GM18508 (cell line): ENCODE data around the gene FAF1.

Experiments
- ATAC-seq: cut with Tn5 transposase; IDR thresholded peaks from one replicate; pipeline ENCODE4 v1.9.1; 2021; ENCODE audit warnings: moderate number of reproducible peaks; ENCODE audit not compliant: insufficient read depth, unreplicated experiment

FAF1 gene

GRCh38 chr1:50978852-50979781 is 19.1 kb upstream of the FAF1 start:
- ATAC-seq, result no peak

- no peak for ATAC-seq
Observed at GRCh38 chr1:50978144-50978851, 18.2 kb upstream of the FAF1 start.

GRCh38 chr1:50977575-50978143 is 17.6 kb upstream of the FAF1 start:
- peak; percentile 3 for ATAC-seq

- ATAC-seq, result peak; percentile 61
Observed at GRCh38 chr1:50976890-50977574, 17.0 kb upstream of the FAF1 start.

GRCh38 chr1:50976111-50976889 is 16.2 kb upstream of the FAF1 start:
- ATAC-seq, result no peak

- no peak for ATAC-seq
Observed at GRCh38 chr1:50975436-50975835, 15.4 kb upstream of the FAF1 start.

- no peak for ATAC-seq
Observed at GRCh38 chr1:50974618-50974935, 14.5 kb upstream of the FAF1 start.

- no peak for ATAC-seq
Observed at GRCh38 chr1:50973875-50974617, 14.0 kb upstream of the FAF1 start.

GRCh38 chr1:50973255-50973654 is 13.2 kb upstream of the FAF1 start:
- no peak for ATAC-seq

GRCh38 chr1:50972766-50973165 is 12.7 kb upstream of the FAF1 start:
- ATAC-seq, result no peak

GRCh38 chr1:50971748-50972305 is 11.8 kb upstream of the FAF1 start:
- ATAC-seq, result no peak

- ATAC-seq, result no peak
Observed at GRCh38 chr1:50970931-50971582, 11.0 kb upstream of the FAF1 start.

GRCh38 chr1:50970509-50970887 is 10.4 kb upstream of the FAF1 start:
- ATAC-seq, result no peak

GRCh38 chr1:50969611-50970508 is 9.8 kb upstream of the FAF1 start, which contains the start of gene CDKN2C:
TSS of gene CDKN2C (plus strand) at chr1:50970245. CDS start at chr1:50970369, 124 bp downstream.
- ATAC-seq, result no peak

GRCh38 chr1:50968821-50969610 is 8.9 kb upstream of the FAF1 start:
- no peak for ATAC-seq

- ATAC-seq, result no peak
Observed at GRCh38 chr1:50968158-50968820, 8.2 kb upstream of the FAF1 start.
